GM18502 (cell line): ENCODE results near the gene CC2D2A.
"Not testable (repeated sequence)": the region's sequence is repeated elsewhere in the genome, so short reads cannot be mapped to it uniquely, and the experiment has no call there.

ENCODE experiments used
- ATAC-seq: cut with Tn5 transposase; IDR thresholded peaks from one replicate; pipeline ENCODE4 v1.9.1; 2021; ENCODE audit warnings: mild to moderate bottlenecking; ENCODE audit not compliant: unreplicated experiment, poor library complexity

The CC2D2A gene

DNA sequence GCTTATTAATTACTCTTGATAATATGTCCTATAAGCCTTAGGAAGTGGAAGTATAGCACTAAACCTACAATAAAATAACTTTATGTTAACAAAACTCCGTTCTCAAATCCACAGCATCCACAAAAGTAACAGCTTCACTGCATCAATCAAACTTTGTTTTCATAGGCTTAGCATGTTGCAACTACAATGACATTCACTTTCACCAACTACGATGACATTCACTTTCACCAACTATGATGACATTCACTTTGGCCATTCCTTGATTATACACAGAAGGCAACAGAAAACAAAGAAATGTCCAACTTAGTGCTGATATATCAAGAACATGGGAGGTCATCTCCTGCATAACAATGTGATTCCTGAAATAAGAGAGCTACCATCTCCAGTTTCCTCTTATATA, 141.2 kb downstream of the CC2D2A start:
- no peak for ATAC-seq

DNA sequence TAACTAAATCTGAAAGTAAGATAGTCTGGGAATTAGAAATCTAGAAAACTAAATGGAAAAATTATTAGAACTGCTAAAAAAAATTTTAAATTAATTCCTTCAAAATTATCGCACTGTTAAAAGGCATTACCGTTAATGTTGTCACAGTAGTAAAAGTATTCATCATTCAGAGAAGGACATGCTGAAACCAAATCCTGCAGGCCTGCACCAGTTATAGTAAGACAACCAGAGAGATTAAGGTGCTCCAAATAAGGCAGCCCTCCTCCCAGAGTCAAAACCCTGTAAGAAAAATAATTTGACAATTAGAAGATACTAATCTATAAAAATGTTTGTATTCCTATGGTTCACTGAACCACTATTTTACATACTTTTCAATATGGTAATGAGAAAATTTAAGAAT, 142.5 kb downstream of the CC2D2A start:
- ATAC-seq = no peak

DNA sequence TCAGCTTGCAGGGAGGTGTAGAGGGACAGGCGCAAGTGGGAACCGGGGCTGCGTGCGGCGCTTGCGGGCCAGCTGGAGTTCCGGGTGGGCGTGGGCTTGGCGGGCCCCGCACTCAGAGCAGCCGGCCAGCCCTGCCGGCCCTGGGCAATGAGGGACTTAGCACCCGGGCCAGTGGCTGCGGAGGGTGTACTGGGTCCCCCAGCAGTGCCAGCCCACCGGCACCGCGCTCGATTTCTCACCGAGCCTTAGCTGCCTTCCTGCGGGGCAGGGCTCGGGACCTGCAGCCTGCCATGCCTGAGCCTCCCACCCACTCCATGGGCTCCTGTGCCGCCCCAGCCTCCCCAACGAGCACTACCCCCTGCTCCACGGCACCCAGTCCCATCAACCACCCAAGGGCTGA, 145.2 kb downstream of the CC2D2A start:
- ATAC-seq = not testable (repeated sequence)

DNA sequence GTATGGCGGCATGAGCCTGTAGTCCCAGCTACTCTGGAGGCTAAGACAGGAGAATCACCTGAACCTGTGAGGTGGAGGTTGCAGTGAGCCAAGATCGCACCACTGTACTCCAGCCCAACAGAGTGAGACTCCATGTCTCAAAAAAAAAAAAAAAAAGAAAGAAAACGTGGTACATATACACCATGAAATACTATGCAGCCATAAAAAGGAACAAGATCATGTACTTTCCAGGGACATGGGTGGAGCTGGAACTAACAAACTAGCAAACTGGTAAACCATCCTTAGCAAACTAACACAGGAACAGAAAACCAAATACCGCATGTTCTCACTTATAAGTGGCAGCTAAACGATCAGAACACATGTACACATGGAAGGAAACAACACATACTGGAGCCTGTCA, 147.7 kb downstream of the CC2D2A start:
- not testable (repeated sequence) for ATAC-seq

DNA sequence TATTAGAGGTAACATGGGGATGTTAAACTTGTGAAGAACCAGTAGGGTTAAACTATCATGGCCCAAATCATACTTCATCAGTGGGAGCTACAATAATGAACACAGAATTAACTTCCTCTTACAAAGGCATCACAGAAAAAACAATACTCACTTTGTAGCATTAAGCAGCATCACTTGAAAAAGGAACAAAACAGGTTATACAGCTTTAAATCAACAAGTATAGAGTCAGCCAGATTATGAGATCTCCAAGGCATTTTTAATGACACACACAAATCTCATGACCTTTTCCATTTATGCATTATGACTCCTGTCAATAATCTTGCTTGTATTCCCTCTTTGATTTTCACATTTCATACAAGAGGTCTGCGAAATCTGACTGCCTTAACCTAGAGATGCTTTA, 167.1 kb downstream of the CC2D2A start:
- no peak for ATAC-seq

DNA sequence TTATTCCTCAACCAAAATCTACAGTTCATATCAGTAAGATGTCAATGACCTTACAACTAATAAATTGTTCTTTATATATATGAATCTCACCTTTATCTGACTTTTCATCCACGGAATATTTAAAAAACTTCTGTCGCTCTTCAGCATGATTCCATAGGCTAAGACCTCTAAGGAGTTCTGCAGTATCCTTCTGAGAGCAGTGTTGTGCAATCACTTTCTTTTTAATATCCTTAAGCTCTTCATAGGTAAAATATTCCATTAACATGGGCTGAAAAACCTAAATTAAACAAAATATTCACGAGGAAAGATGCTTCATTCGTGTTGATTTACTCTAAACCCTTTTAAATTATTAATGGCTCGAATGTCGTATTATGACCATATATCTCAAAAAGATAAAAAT, 168.7 kb downstream of the CC2D2A start:
- ATAC-seq = no peak

DNA sequence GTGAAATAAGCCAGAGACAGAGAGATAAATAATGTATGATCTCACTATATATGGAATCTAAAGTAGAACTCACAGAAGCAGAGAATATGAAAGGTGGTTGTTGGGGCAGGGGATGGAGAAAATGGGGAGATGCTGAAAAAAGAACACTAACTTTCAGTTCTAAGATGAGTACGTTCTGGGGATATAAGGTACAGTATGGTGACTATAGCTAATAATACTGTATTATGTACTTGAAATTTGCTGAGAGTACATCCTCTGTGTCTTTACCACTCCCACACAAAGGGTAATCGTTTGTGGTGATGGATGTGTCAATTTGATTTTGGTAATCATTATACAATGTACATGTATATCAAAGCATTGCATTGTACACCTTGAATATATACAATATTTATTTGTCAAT, 178.9 kb downstream of the CC2D2A start:
- peak; percentile 61 for ATAC-seq

DNA sequence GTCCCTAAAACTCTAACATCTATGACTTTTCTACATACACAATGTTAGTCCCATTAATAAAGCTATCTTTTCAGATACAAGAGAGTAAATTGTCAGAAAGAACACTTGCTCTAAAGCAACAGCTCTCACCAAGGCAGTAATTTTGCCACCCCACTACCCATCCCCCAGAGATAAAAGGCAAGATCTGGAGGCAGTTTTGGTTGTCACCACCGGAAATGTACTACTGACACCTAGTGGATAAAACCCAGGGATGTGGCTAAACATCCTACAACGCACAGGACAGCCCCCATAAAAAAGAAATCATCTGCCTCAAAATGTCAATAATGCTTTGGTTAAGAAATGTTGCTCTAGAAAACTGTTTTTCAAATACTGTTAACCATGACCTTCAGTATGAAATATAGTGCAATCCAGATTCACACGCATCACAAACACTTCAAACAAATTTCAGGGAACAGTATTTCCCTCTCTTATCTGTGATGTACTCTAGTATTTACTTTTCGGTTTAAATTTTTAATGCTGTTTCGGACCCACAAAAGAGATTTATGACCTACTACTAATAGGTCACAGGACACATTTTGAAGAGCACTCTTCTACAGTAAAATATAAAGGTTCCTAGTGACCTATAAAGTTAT, 180.3 kb downstream of the CC2D2A start:
- peak; percentile 51 for ATAC-seq
